HepG2 (cell line): ENCODE data around the gene CAPN10. TPM values are rescaled to one million over a fixed set of nuclear protein-coding genes. Genes with fewer than 3 reads are reported as not detected.
A peak's percentile ranks its signal among the peaks of the same experiment; 100 is the strongest.

Experiments
- ARID2 ChIP-seq: sonication (generic); formaldehyde crosslinking; IDR thresholded peaks from 2 replicates; pipeline ENCODE4 v1.8.1; 2022; ENCODE audit warnings: mild to moderate bottlenecking, missing genetic modification reagents, borderline replicate concordance
- ARID4A ChIP-seq: sonication (generic); formaldehyde crosslinking; IDR thresholded peaks from 2 replicates; pipeline ENCODE4 v1.5.0; 2020; ENCODE audit warnings: mild to moderate bottlenecking, missing genetic modification reagents, borderline replicate concordance
- EEA1 ChIP-seq: sonication (generic); formaldehyde crosslinking; IDR thresholded peaks from 2 replicates; pipeline ENCODE4 v1.5.1; 2020; ENCODE audit warnings: mild to moderate bottlenecking, missing genetic modification reagents, borderline replicate concordance
- FOXA3 ChIP-seq: IDR thresholded peaks from 2 replicates; pipeline ENCODE4 v1.6.1; 2016; ENCODE audit warnings: missing genetic modification reagents, missing compliant biosample characterization
- GFI1 ChIP-seq: sonication (generic); formaldehyde crosslinking; IDR thresholded peaks from 2 replicates; pipeline ENCODE4 v1.5.0; 2020; ENCODE audit warnings: missing genetic modification reagents, mild to moderate bottlenecking, borderline replicate concordance
- IRX3 ChIP-seq: sonication (generic); formaldehyde crosslinking; IDR thresholded peaks from 2 replicates; pipeline ENCODE4 v1.8.1; 2023; ENCODE audit warnings: mild to moderate bottlenecking, low read depth, missing genetic modification reagents, borderline replicate concordance
- NFE2 ChIP-seq: sonication (generic); formaldehyde crosslinking; IDR thresholded peaks from 2 replicates; pipeline ENCODE4 v1.4.0; 2020; ENCODE audit warnings: missing genetic modification reagents
- NFE2L1 ChIP-seq: sonication (generic); formaldehyde crosslinking; IDR thresholded peaks from 2 replicates; pipeline ENCODE4 v1.4.0; 2020; ENCODE audit warnings: missing genetic modification reagents, mild to moderate bottlenecking, borderline replicate concordance
- NFYB ChIP-seq: sonication (generic); formaldehyde crosslinking; IDR thresholded peaks from 2 replicates; pipeline ENCODE4 v1.4.0; 2020; ENCODE audit warnings: missing genetic modification reagents
- NONO ChIP-seq, 2 experiments: fragments of 450-650 bp in 1 of 2; sonication (generic) in 1 of 2; formaldehyde crosslinking in 1 of 2; IDR thresholded peaks in 1 of 2; conservative IDR thresholded peaks in 1 of 2; 2 replicates each; pipeline versions ENCODE4 v1.6.1 to v1.8.0; 2017 to 2022; ENCODE audit warnings: mild to moderate bottlenecking in 1 of 2, missing genetic modification reagents in 1 of 2, moderate library complexity in 1 of 2
- POLR2A ChIP-seq, 2 experiments: IDR thresholded peaks; 2 replicates each; pipeline ENCODE4 v1.6.1; 2011; ENCODE audit warnings: low read depth in 2 of 2, low read length in 2 of 2, mild to moderate bottlenecking in 1 of 2, moderate library complexity in 1 of 2; ENCODE audit not compliant: insufficient read depth in 1 of 2
- SMAD1 ChIP-seq: sonication (generic); formaldehyde crosslinking; IDR thresholded peaks from 2 replicates; pipeline ENCODE4 v1.4.0; 2020; ENCODE audit warnings: missing genetic modification reagents, low read depth, mild to moderate bottlenecking, borderline replicate concordance
- STAT5B ChIP-seq: sonication (generic); formaldehyde crosslinking; IDR thresholded peaks from 2 replicates; pipeline ENCODE4 v1.4.0; 2020; ENCODE audit warnings: missing genetic modification reagents
- ZC3H13 ChIP-seq: sonication (generic); formaldehyde crosslinking; IDR thresholded peaks from 2 replicates; pipeline ENCODE4 v1.8.1; 2023; ENCODE audit warnings: mild to moderate bottlenecking, missing genetic modification reagents, moderate library complexity
- ZEB1 ChIP-seq: IDR thresholded peaks from 2 replicates; pipeline ENCODE4 v1.6.1; 2012; ENCODE audit warnings: mild to moderate bottlenecking, low read depth, inconsistent platforms; ENCODE audit not compliant: insufficient replicate concordance
- ZNF264 ChIP-seq: sonication (generic); formaldehyde crosslinking; IDR thresholded peaks from 2 replicates; pipeline ENCODE4 v1.4.0; 2020; ENCODE audit warnings: missing genetic modification reagents
- ZNF496 ChIP-seq: sonication (generic); formaldehyde crosslinking; IDR thresholded peaks from 2 replicates; pipeline ENCODE4 v1.8.1; 2023; ENCODE audit warnings: mild to moderate bottlenecking, moderate library complexity, missing genetic modification reagents; ENCODE audit not compliant: insufficient replicate concordance
- ZNF619 ChIP-seq: sonication (generic); formaldehyde crosslinking; IDR thresholded peaks from 2 replicates; pipeline ENCODE4 v1.4.0; 2020; ENCODE audit warnings: mild to moderate bottlenecking, missing genetic modification reagents
- ZNF75D ChIP-seq: sonication (generic); formaldehyde crosslinking; IDR thresholded peaks from 2 replicates; pipeline ENCODE4 v1.8.1; 2023; ENCODE audit warnings: missing genetic modification reagents, mild to moderate bottlenecking, borderline replicate concordance
- ZNF761 ChIP-seq: sonication (generic); formaldehyde crosslinking; conservative IDR thresholded peaks from 2 replicates; pipeline ENCODE4 v1.4.0; 2020; ENCODE audit warnings: mild to moderate bottlenecking, missing genetic modification reagents
- polyA plus RNA-seq, 8 experiments: library from polyadenylated mRNA; depleted of rRNA in 3 of 8; stranded (reverse) in 7 of 8; unstranded in 1 of 8; fragments of >200 nt; fragmentation: Illumina TruSeq in 4 of 8; extraction: Trizol in 4 of 8; gene quantifications; 2 replicates each; pipeline versions ENCODE4 v1.2.1 to v1.2.3, GENCODE V29; 2011 to 2016; ENCODE audit warnings: low read depth in 4 of 8, missing spikeins in 1 of 8, mixed read lengths in 1 of 8; ENCODE audit not compliant: insufficient read depth in 1 of 8
- total RNA-seq, 5 experiments: library from RNA; depleted of rRNA; stranded (reverse); fragments of >200 nt; fragmentation: Illumina TruSeq; extraction: Trizol; gene quantifications; 2 replicates each; pipeline ENCODE4 v1.2.3, GENCODE V29; 2016; ENCODE audit warnings: low read depth in 1 of 5
- TF ChIP-seq, protein P1 (sequence below): IDR thresholded peaks from 2 replicates; pipeline ENCODE4 v1.6.1; 2016; ENCODE audit warnings: mild to moderate bottlenecking
- TF ChIP-seq, protein P2 (sequence below): sonication (generic); formaldehyde crosslinking; IDR thresholded peaks from 2 replicates; pipeline ENCODE4 v1.4.0; 2020; ENCODE audit warnings: mild to moderate bottlenecking, missing genetic modification reagents, borderline replicate concordance

The CAPN10 gene
- total and polyA plus RNA-seq, 2 of the 13 experiments (the other 11 are each of a cell fraction or from before 2014, with no cell fraction given), result 27.6 to 32.4 TPM

DNA sequence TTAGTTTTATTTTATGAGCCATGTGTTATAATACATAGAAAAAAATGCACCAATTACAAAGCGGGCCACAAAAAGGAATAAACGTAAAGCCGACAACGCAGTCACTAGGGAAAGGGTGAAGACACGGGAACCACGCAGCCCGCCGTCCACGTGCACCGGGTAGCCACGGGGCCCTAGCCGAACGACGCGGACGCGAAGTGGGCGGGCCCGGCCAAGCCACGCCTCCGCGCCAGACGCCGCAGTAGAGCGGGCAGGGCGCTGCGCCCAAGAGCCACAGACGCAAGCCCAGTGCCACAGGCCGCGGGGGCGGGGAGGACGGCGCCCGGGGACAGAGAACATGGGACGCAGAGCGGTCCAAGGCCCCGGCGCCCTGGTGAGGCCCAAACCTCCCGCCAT lies 26.5 kb upstream of the CAPN10 start, which contains the start of gene DUSP28 (continued):
- TF ChIP-seq ZNF496 (CRISPR knock-in tag), result no peak
- TF ChIP-seq NFE2L1 (CRISPR knock-in tag), result no peak
- TF ChIP-seq ARID2 (CRISPR knock-in tag), result no peak
- no peak; the same call in 1 of the 2 replicates for TF ChIP-seq NFYB (CRISPR knock-in tag)
- TF ChIP-seq NONO (IDR thresholded peaks at IDR 0.05), result no peak
- TF ChIP-seq NONO (CRISPR knock-in tag; conservative IDR thresholded peaks at IDR 0.05), result peak; percentile 88
- 0 out of 2 replicates have a peak, but pooled peaks have one; percentile 23 for TF ChIP-seq GFI1 (CRISPR knock-in tag)
- no peak; the same call in 1 of the 2 replicates for TF ChIP-seq ZNF264 (CRISPR knock-in tag)
- peak; percentile 45; the same call in 1 of the 2 replicates for TF ChIP-seq ZNF75D (CRISPR knock-in tag)
- 0 out of 2 replicates have a peak, but pooled peaks have one; percentile 6 for TF ChIP-seq NFE2
- TF ChIP-seq ZEB1, result no peak
- peak; percentile 66 for TF ChIP-seq FOXA3 (CRISPR knock-in tag)
- TF ChIP-seq POLR2A (IDR thresholded peaks at IDR 0.05; ENCODE audit: insufficient read depth in 1 of 2, low read depth in 2 of 2, low read length in 2 of 2), result peak in 1 of 2 experiments; percentile 81; a peak in 2 of 4 replicates
- TF ChIP-seq EEA1, result peak; percentile 87; the same call in 1 of the 2 replicates
- TF ChIP-seq, protein P1, sequence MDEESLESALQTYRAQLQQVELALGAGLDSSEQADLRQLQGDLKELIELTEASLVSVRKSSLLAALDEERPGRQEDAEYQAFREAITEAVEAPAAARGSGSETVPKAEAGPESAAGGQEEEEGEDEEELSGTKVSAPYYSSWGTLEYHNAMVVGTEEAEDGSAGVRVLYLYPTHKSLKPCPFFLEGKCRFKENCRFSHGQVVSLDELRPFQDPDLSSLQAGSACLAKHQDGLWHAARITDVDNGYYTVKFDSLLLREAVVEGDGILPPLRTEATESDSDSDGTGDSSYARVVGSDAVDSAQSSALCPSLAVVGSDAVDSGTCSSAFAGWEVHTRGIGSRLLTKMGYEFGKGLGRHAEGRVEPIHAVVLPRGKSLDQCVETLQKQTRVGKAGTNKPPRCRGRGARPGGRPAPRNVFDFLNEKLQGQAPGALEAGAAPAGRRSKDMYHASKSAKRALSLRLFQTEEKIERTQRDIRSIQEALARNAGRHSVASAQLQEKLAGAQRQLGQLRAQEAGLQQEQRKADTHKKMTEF (CRISPR knock-in tag), result peak; percentile 65; the same call in 1 of the 2 replicates
- peak; percentile 62; the same call in 1 of the 2 replicates for TF ChIP-seq STAT5B (CRISPR knock-in tag)
- 0 out of 2 replicates have a peak, but pooled peaks have one; percentile 31 for TF ChIP-seq ZNF619 (CRISPR knock-in tag)
- peak; percentile 95 for TF ChIP-seq ZC3H13 (CRISPR knock-in tag)
- TF ChIP-seq SMAD1 (CRISPR knock-in tag), result 0 out of 2 replicates have a peak, but pooled peaks have one; percentile 2
- no peak for TF ChIP-seq ZNF761
- TF ChIP-seq IRX3, result no peak
- TF ChIP-seq, protein P2, sequence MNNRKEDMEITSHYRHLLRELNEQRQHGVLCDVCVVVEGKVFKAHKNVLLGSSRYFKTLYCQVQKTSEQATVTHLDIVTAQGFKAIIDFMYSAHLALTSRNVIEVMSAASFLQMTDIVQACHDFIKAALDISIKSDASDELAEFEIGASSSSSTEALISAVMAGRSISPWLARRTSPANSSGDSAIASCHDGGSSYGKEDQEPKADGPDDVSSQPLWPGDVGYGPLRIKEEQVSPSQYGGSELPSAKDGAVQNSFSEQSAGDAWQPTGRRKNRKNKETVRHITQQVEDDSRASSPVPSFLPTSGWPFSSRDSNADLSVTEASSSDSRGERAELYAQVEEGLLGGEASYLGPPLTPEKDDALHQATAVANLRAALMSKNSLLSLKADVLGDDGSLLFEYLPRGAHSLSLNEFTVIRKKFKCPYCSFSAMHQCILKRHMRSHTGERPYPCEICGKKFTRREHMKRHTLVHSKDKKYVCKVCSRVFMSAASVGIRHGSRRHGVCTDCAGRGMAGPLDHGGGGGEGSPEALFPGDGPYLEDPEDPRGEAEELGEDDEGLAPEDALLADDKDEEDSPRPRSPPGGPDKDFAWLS (CRISPR knock-in tag), result no peak
- peak; percentile 86 for TF ChIP-seq ARID4A
